K562 (cell line): Measurements from ENCODE around the gene TNFRSF18. TPM values are rescaled to one million over a fixed set of nuclear protein-coding genes. Genes with fewer than 3 reads are reported as not detected.

Experiments used
- AFF1 ChIP-seq, 2 experiments: fragments of 450-650 bp; IDR thresholded peaks; 2 replicates each; pipeline ENCODE4 v1.6.1; 2018; ENCODE audit warnings: mild to moderate bottlenecking in 2 of 2, low read depth in 1 of 2; ENCODE audit not compliant: partially characterized antibody in 2 of 2
- ATF7 ChIP-seq: fragments of 450-650 bp; IDR thresholded peaks from 2 replicates; pipeline ENCODE4 v1.7.1; 2014; ENCODE audit warnings: mild to moderate bottlenecking, moderate library complexity
- CBFA2T2 ChIP-seq: fragments of 450-650 bp; conservative IDR thresholded peaks from 2 replicates; pipeline ENCODE4 v1.6.1; 2017; ENCODE audit warnings: mild to moderate bottlenecking
- CHCHD3 ChIP-seq: fragments of 250-450 bp; sonication (Bioruptor Pico); IDR thresholded peaks from 2 replicates; pipeline ENCODE4 v2.1.2; 2022; ENCODE audit warnings: mild to moderate bottlenecking
- DIDO1 ChIP-seq: fragments of 450-650 bp; IDR thresholded peaks from 2 replicates; pipeline ENCODE4 v1.6.1; 2016; ENCODE audit warnings: low read depth, missing biosample characterization, missing genetic modification characterization
- ETV1 ChIP-seq: fragments of 450-650 bp; conservative IDR thresholded peaks from 2 replicates; pipeline ENCODE4 v1.6.1; 2016; ENCODE audit warnings: missing genetic modification characterization, control low read depth, low read depth, missing compliant biosample characterization
- FOXA1 ChIP-seq: fragments of 450-650 bp; IDR thresholded peaks from 2 replicates; pipeline ENCODE4 v1.6.1; 2016; ENCODE audit warnings: mild to moderate bottlenecking, borderline replicate concordance
- GABPA ChIP-seq: fragments of 200-800 bp; sonication (Bioruptor generic); conservative IDR thresholded peaks from 2 replicates; pipeline ENCODE4 v1.6.1; 2016; ENCODE audit warnings: low read depth, missing genetic modification characterization, missing compliant biosample characterization
- GABPB1 ChIP-seq: sonication (generic); formaldehyde crosslinking; IDR thresholded peaks from 2 replicates; pipeline ENCODE4 v1.8.0; 2022; ENCODE audit warnings: mild to moderate bottlenecking, missing genetic modification reagents
- GATAD2B ChIP-seq: fragments of 450-650 bp; IDR thresholded peaks from 2 replicates; pipeline ENCODE4 v1.6.1; 2017; ENCODE audit warnings: mild to moderate bottlenecking, borderline replicate concordance
- ID3 ChIP-seq, 2 experiments: fragments of 250-450 bp in 1 of 2; fragments of 450-650 bp in 1 of 2; sonication (Bioruptor Pico) in 1 of 2; IDR thresholded peaks; 2 replicates each; pipeline versions ENCODE4 v1.6.1 to v1.8.0; 2016 to 2021; ENCODE audit warnings: mild to moderate bottlenecking in 2 of 2, moderate library complexity in 2 of 2, missing compliant biosample characterization in 1 of 2, missing genetic modification characterization in 1 of 2
- MAX ChIP-seq: sonication (generic); formaldehyde crosslinking; IDR thresholded peaks from 2 replicates; pipeline ENCODE4 v1.9.0; 2022; ENCODE audit warnings: mild to moderate bottlenecking, missing genetic modification reagents
- NR4A1 ChIP-seq, 2 experiments: fragments of 250-450 bp in 1 of 2; fragments of 450-650 bp in 1 of 2; sonication (Bioruptor Pico) in 1 of 2; IDR thresholded peaks; 2 replicates each; pipeline versions ENCODE4 v1.4.0 to v1.6.1; 2016 to 2020; ENCODE audit warnings: mild to moderate bottlenecking in 2 of 2, missing compliant biosample characterization in 1 of 2, missing genetic modification characterization in 1 of 2, moderate library complexity in 1 of 2
- THAP12 ChIP-seq: fragments of 250-450 bp; sonication (Bioruptor Pico); IDR thresholded peaks from 2 replicates; pipeline ENCODE4 v1.9.0; 2021; ENCODE audit warnings: mild to moderate bottlenecking, inconsistent platforms
- TRIM28 ChIP-seq: fragments of 450-650 bp; IDR thresholded peaks from 2 replicates; pipeline ENCODE4 v1.6.1; 2017
- ZSCAN32 ChIP-seq: fragments of 450-650 bp; formaldehyde crosslinking; IDR thresholded peaks from 2 replicates; pipeline ENCODE4 v1.4.0; 2020; ENCODE audit warnings: mild to moderate bottlenecking, moderate library complexity
- polyA plus RNA-seq, 8 experiments: library from polyadenylated mRNA; depleted of rRNA in 4 of 8; stranded (reverse) in 5 of 8; unstranded in 3 of 8; fragments of >200 nt; fragmentation: Nextera tagmentation in 2 of 8; fragmentation: Illumina TruSeq in 1 of 8; extraction: Ambion mirVana in 2 of 8; extraction: Trizol in 1 of 8; gene quantifications; 2 replicates each; pipeline versions ENCODE4 v1.2.1 to v1.2.3, GENCODE V29; 2011 to 2014; ENCODE audit warnings: inconsistent platforms in 1 of 8, missing spikeins in 1 of 8
- total RNA-seq, 7 experiments: library from RNA; depleted of rRNA in 6 of 7; stranded (reverse); fragments of >200 nt in 6 of 7; fragmentation: Illumina TruSeq in 2 of 7; extraction: Trizol in 2 of 7; gene quantifications; 2 replicates each; pipeline versions ENCODE4 v1.2.1 to v1.2.3, GENCODE V29; 2011 to 2021; ENCODE audit warnings: low replicate concordance in 1 of 7

TNFRSF18 gene
- total and polyA plus RNA-seq, 9 of the 15 experiments (the other 6 are each of a cell fraction or from before 2014, with no cell fraction given) = 0.24 to 0.27 TPM; not detected in 7

- TF ChIP-seq THAP12 (CRISPR knock-in tag) (0 out of 2 replicates have a peak, but pooled peaks have one; percentile 7), TRIM28 (peak; percentile 46; the same call in 1 of the 2 replicates), CBFA2T2 (peak; percentile 40), ATF7 (peak; percentile 44; the same call in 1 of the 2 replicates), AFF1 (IDR thresholded peaks at IDR 0.05; ENCODE audit: low read depth in 1 of 2, partially characterized antibody in 2 of 2) (peak in 1 of 2 experiments; percentile 37), ZSCAN32 (CRISPR knock-in tag) (no peak), GATAD2B (peak; percentile 33; the same call in 1 of the 2 replicates), MAX (CRISPR knock-in tag) (peak; percentile 47; the same call in 1 of the 2 replicates), ETV1 (peak; percentile 93), CHCHD3 (CRISPR knock-in tag) (no peak), ID3 (CRISPR knock-in tag; IDR thresholded peaks at IDR 0.05) (no peak), ID3 (tag; IDR thresholded peaks at IDR 0.05) (peak; percentile 76), DIDO1 (tag) (no peak), FOXA1 (no peak), GABPB1 (CRISPR knock-in tag) (peak; percentile 54), GABPA (tag) (peak; percentile 66), NR4A1 (CRISPR knock-in tag; IDR thresholded peaks at IDR 0.05) (no peak), NR4A1 (tag; IDR thresholded peaks at IDR 0.05) (0 out of 2 replicates have a peak, but pooled peaks have one; percentile 59)
Observed at GRCh38 chr1:1185101-1185765, 21.2 kb downstream of the TNFRSF18 start (continued).
